ENCODE results near the gene PPP1R15B.

Gene PPP1R15B

DNA sequence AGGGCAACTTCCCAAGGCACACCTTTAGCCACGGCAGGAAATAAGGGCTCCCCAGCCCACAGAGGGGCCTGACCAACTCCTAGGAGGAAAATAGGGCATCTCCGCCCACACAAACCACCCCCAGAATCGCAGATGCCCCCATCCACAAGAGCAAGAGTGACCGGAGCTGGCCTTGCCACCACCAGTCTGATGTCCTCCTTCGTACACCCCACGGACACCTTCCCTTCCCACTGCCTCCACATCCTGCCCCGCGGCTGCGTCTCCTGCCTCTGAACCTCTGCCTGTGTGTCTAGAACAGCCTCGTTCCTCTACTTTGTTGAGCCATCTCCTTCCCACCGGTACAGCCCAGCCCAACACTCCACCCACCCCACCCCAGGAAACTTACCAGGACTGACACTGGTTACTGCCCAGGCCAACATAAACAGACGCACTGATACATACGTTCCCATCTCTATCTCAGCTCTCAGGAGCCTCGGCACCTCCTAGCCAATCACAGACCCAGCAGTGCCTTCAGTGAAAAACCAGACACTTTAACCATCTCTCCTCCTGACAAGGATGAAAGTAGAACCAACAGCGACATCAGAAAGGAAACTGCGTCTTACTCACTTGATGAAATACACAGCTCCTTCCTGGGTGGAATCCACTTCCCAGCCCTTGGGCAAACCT is 44.3 kb downstream of the PPP1R15B start:
- DNase-seq (ENCODE audit: low spot score) = no peak

DNA sequence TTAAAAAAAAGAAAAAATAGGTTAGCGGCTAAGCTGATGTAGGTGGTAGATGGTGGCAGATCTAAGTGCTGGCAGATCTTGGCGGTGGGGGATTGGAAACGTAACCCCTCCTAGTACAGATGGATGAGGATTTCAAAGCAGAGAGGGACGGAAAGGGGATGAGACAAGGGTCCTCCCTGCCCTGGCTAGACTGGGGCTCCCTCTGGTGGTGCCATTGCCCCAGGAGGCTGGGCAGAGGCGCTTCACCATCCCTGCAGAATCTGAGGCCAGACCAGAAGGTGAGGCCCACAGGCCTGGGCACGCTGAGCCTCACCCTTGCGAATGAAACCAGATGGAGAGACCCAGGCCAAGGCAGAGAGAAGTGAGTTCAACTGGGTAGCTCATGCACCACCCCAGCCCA is 44.9 kb downstream of the PPP1R15B start:
- DNase-seq (ENCODE audit: low spot score) = no peak

DNA sequence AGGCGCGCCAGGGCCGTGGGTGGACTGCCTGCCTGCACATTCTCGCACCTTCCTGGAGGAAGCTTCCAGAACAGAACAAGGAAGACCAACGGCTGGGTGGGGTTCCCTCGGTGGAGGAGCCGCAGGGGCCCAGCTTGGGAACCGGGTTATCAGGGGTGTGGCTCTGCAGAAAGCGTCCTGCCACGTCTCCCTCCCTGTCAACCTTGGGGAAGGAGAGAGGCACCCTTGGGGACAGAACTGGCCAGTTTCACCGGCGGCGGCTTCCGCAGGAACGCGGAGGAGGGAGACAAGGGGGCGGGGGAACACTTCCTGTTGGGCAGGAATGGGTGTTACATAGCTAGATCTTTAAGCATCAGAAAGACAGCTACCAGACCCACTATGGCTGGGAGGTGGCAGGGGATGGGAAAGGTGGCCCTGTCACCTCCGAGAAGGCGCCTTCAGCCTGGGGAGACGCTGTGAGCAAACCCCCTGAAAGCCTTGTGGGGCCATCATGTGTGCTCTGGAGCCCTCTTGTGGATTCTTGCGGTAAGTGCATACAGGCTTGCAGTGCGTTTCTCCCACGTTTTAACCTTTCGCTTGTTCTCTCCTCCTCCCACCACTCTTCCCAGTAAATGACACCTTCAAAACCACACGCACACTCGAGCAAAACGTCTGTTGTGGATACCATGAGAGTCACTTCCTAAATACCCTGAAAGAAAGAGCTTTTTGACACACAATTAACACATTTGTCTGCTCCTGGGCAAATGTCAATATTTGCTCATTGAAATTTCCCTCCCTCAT is 48.1 kb downstream of the PPP1R15B start:
- peak; percentile 84 for DNase-seq (ENCODE audit: low spot score)

DNA sequence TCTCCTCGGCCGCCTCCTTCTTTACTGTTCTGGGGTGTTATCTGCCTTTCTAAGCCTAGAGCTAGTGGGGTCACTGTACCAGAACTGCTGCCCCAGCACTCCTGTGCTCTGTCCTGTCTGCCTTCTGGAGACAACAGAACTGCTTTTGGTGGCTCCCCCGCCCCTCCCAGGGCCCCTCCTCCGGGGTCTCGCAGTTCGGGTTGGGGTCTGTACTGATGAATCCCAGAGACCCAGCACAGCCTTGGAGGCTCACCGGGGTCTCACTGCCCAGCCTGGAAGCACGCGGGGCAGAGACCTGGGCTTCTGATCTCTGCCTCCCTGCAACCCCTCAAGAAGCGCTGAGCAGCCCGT is 48.7 kb downstream of the PPP1R15B start:
- no peak for DNase-seq (ENCODE audit: low spot score)

DNA sequence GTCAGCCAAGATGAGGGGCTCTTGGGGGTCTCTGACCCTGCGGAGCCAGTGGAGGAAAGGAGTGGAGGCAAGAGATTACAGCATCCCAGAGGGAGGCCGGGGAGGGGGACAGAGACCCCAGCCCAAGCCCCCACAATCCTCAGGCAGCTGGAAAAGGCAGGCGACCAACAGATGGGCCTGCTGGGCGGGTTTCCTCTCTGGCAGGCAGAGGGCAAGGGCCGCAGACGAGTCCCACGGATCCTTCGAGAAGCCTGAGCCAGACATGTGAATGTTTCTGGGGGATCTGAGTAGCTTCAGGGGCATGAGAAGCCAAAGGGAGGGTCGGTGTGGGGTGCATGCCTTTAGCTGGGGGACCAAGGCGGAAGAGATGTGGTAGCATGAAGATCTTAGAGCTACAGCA is 49.8 kb downstream of the PPP1R15B start:
- no peak for DNase-seq (ENCODE audit: low spot score)

DNA sequence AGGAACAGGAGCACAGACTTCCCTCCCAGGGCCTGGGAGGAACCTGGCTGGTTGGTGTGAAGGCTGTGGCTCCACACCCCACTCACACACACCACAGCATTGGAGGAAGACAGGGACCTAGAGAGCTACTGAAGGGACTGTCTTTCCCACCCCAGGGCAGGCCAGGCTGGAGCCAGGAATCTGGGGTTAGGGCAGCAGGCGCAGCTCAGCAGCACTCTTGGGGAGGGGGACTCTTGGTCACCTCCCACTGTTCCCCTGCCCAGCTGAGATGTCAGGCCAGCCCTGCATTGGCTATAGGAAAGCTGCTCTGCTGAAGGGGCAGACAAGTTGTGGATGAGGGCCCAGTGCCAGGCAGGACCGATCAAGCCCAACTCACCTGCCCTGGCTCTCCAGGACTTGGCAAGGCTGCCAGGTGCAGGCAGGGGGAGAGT is 50.3 kb downstream of the PPP1R15B start:
- DNase-seq (ENCODE audit: low spot score) = no peak

DNA sequence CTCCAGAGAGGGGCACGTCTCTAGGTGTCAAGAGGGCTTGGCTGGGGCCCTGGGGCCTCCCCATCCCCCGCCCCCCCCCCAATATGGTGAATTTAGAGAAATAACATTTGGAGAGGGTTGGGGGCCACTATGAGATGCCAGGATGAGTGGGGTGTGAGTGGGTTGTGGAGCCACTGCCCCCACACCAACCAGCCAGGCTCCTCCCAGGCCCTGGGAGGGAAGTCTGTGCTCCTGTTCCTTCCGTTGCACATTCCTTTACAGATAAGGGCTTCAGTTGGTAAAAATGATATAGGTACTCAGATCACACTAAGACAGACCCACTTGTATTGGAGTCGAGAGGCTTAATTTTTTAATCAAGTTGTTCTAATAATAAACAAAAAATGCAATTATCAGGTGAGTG is 51.3 kb downstream of the PPP1R15B start:
- DNase-seq (ENCODE audit: low spot score) = no peak

DNA sequence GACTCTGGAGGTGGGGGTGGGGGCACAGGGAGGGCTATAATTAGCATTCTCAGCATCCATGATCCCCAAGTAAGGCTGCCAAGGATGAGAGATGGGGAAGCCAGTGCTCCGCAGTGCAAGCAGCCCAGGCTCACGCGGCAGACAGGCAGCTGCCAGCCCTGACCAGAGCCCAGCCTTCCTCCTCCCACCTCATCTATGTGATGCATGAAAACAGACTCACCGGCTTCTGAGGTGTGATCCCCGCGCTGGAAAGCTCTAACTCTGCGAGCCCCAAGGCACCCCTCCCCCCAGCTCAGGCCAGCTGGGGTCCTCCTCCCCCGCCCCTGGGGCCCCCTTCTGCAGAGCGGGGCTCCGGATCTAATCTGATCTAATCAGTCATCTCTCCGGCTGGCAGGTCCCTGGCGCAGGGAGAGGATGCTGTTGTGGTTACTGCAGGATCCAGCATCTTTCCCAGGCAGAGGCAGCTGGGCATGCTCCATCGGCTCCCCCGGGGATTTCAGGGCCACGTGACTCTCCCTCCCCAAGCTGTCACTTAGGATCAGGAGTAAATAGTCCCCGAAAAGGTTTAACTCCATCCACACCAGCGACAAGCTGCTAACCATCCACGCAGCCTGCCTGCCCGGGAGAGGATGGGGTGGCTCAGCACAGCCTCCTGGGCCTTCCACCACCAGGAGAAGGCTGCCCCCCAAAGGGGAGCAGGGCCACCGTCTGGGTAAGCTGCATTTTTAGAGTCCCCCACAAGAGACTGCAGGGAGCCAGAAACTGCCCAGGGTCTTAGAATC is 52.0 kb downstream of the PPP1R15B start, which contains the start of gene PLEKHA6:
PLEKHA6 (minus strand) TSS at position 456 of the 782 bp plus-strand sequence. CDS start 86,202 bp downstream, outside the sequence.
- peak; percentile 74 for DNase-seq (ENCODE audit: low spot score)

DNA sequence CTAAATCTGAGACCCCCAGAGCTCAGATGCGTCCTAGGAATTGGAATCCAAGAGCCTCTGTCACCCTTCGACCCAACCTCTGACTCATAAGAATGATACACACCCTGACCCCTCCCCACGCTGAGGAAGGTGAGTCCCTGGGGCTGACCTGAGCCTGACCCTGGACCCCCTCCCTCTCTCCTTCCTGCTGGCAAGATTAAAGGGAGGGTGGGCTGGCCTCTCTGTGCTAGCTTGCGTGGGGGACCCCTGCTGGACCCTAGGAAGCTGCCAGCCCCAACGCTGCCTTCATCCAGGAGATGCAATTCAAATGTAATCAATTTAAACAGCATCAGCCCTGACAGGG is 52.5 kb downstream of the PPP1R15B start:
- DNase-seq (ENCODE audit: low spot score) = no peak

DNA sequence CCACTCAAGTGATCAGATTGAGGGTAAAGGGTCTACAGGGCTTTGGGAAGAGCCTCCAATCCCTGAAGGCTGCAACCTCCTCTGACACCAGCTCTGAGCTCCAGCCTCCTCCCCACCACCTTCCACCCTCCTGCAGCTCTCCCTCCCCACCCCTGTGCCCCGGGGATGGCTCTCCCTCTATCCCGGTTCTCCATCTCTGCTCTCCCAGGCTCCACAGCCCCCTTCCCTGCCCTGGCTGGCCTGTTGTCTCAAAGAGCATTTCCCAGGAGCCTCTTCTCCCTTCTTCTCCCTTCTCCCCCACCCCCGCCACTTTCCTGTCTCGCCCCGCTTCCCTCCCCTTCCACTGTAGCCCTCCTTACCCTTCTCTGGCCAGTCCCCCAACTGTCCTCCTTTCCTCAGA is 53.0 kb downstream of the PPP1R15B start:
- no peak for DNase-seq (ENCODE audit: low spot score)

DNA sequence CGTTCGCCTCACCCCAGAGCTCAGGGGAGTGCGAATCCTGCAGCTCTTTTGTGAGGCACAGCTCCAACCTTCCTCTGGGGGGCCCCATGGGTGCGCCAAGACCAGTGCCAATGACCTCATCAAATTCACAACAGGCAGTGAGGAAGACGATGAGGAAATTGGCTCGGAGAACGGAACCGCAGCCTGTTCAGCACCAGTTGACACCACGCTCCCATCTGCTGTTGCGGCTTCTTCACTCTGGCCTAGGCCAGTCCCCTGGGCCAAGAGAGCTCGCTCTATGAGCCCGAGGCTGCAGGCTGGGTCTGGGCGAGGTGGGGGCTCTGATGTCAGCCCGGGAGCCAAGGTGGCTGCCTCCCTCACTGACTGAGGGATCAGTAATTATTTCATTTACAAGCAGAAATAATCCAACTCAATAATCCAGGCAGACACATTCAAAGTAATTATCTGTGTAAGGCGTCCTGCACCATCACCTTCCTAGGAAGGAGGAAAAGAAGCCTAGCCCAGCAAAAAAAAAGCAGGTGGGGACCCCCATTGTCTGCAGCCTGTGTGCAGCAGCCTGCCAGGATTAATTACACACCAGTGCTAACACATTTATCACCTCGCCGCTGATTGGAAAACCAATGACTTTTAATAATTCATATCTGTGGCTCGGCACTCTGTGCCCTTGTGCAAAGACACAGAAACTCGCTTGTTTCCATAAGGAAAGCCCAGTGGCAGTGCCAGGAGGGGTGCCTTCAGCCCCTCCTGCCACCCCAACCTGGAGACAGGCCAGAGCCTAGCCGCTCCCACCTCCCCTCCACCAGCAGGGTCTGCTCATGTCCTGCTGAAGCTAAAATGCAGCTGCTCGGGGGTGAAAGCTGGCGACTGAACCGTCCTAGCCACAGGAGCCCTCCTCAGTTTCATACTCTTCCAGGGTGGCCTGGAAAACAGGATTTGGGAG is 53.8 kb downstream of the PPP1R15B start:
- DNase-seq (ENCODE audit: low spot score) = peak; percentile 69

DNA sequence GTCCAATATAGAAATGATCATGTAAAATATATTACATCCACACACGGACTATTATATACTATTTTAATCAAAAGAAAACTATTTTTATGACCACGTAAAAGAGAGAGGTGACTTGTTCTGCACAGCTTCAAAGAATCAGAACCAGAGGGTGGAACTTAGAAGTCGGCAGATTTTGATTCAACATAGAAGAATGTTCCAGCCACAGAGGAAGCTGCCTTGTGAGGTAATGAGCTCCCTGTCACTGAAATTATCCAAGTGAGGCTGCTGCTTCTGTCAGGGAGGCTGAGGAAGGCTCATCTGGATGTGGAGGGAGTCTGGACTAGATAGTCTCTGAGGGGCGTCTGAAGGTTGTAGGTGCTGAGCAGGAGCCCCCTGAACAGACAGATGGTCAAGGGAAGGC is 54.6 kb downstream of the PPP1R15B start:
- no peak for DNase-seq (ENCODE audit: low spot score)

DNA sequence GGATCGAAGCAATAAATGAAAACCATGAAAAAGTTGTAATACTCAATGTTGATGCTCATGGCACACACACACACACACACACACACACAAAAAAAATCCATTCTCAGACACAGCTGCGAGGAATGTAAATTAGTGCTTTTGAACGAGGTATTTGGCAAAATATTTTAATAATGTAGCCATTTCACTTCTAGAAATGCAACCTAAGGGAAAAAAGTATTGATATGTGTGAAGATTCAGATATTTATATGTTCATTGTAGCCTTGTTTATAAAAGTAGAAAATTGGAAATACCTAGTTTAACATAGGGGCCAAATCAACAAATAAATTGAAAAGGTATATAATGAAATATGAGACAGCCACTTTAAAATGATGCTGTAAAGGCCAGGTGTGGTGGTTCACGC is 55.7 kb downstream of the PPP1R15B start:
- no peak for DNase-seq (ENCODE audit: low spot score)

DNA sequence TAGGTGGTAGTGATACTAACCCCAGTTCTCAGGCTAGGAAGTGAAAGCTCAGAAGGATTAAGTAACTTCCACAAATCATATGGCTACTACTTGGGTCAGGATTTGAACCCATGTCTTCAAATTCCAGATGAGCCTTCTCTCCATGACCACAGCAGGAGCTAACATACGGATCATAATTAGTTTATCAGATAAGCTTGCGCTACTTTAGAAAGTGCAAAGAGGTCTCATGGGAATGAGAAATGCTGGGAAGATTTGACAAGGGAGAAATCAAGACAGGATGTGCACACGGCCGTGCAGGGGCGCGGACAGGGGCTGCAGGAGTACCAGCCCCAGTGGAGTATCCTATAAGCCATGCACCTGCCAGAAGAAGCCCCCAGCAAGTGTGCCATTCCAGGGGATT is 57.0 kb downstream of the PPP1R15B start:
- no peak for DNase-seq (ENCODE audit: low spot score)
